GM19240 (cell line): ENCODE measurements around the gene UBXN10.
"Not testable (repeated sequence)": the region's sequence is repeated elsewhere in the genome, so short reads cannot be mapped to it uniquely, and the experiment has no call there.

ENCODE experiments used
- DNase-seq: peaks from one replicate; pipeline ENCODE4 v3.0.0; 2011; ENCODE audit warnings: low spot score; ENCODE audit not compliant: insufficient read length

Gene UBXN10

GRCh38 chr1:20200966-20201365 is 15.1 kb downstream of the UBXN10 start:
- DNase-seq = no peak

- no peak for DNase-seq
Observed at GRCh38 chr1:20202166-20202565, 16.3 kb downstream of the UBXN10 start.

- DNase-seq = no peak
Observed at GRCh38 chr1:20207546-20207945, 21.6 kb downstream of the UBXN10 start.

- no peak for DNase-seq
Observed at GRCh38 chr1:20209471-20209870, 23.6 kb downstream of the UBXN10 start.

- no peak for DNase-seq
Observed at GRCh38 chr1:20210736-20211460, 25.0 kb downstream of the UBXN10 start.

- DNase-seq = no peak
Observed at GRCh38 chr1:20211511-20211931, 25.6 kb downstream of the UBXN10 start.

GRCh38 chr1:20212085-20212684 is 26.3 kb downstream of the UBXN10 start:
- no peak for DNase-seq

- DNase-seq = peak; percentile 41
Observed at GRCh38 chr1:20212685-20213331, 26.9 kb downstream of the UBXN10 start.

- no peak for DNase-seq
Observed at GRCh38 chr1:20215716-20216115, 29.8 kb downstream of the UBXN10 start.

GRCh38 chr1:20216574-20216973 is 30.7 kb downstream of the UBXN10 start:
- peak; percentile 52 for DNase-seq

GRCh38 chr1:20219053-20219452 is 33.2 kb downstream of the UBXN10 start:
- not testable (repeated sequence) for DNase-seq

- DNase-seq = no peak
Observed at GRCh38 chr1:20220036-20220435, 34.1 kb downstream of the UBXN10 start.

GRCh38 chr1:20223106-20223505 is 37.2 kb downstream of the UBXN10 start:
- no peak for DNase-seq

GRCh38 chr1:20223551-20224419 is 37.9 kb downstream of the UBXN10 start:
- no peak for DNase-seq

- DNase-seq = no peak
Observed at GRCh38 chr1:20224546-20224945, 38.6 kb downstream of the UBXN10 start.

- no peak for DNase-seq
Observed at GRCh38 chr1:20227704-20228103, 41.8 kb downstream of the UBXN10 start.

GRCh38 chr1:20228314-20228825 is 42.5 kb downstream of the UBXN10 start:
- no peak for DNase-seq

GRCh38 chr1:20229171-20229570 is 43.3 kb downstream of the UBXN10 start:
- DNase-seq = no peak

GRCh38 chr1:20232564-20232963 is 46.7 kb downstream of the UBXN10 start:
- DNase-seq = not testable (repeated sequence)

GRCh38 chr1:20233394-20233793 is 47.5 kb downstream of the UBXN10 start:
- no peak for DNase-seq

- no peak for DNase-seq
Observed at GRCh38 chr1:20233866-20234265, 48.0 kb downstream of the UBXN10 start.
